Measurements from ENCODE around the gene ALDH16A1.

- no peak for TF ChIP-seq CTCF (optimal IDR thresholded peaks at IDR 0.05 in 1 of 3, IDR thresholded peaks at IDR 0.05 in 1 of 3, conservative IDR thresholded peaks at IDR 0.05 in 1 of 3; ENCODE audit: extremely low read depth in 1 of 3, insufficient read depth in 2 of 3, low read length in 3 of 3)
- no peak for TF ChIP-seq EZH2 (IDR thresholded peaks at IDR 0.05; ENCODE audit: low read length)
Measured at GRCh38 chr19:49456326-49456725, 3.3 kb downstream of the ALDH16A1 start.
